ENCODE data around the gene SC5D.

SC5D gene

GRCh38 chr11:121295246-121296029 lies 2.9 kb downstream of the SC5D start:
- DNase-seq, result no peak

GRCh38 chr11:121297872-121298271 lies 5.3 kb downstream of the SC5D start:
- no peak for DNase-seq

GRCh38 chr11:121298774-121299173 lies 6.2 kb downstream of the SC5D start:
- DNase-seq, result no peak

- DNase-seq, result no peak
Measured at GRCh38 chr11:121299417-121299816, 6.8 kb downstream of the SC5D start.

- DNase-seq, result no peak
Measured at GRCh38 chr11:121300313-121300971, 7.9 kb downstream of the SC5D start.

GRCh38 chr11:121300972-121301699 lies 8.6 kb downstream of the SC5D start:
- no peak for DNase-seq

GRCh38 chr11:121304759-121305158 lies 12.2 kb downstream of the SC5D start:
- no peak for DNase-seq

- DNase-seq, result no peak
Measured at GRCh38 chr11:121308816-121309215, 16.2 kb downstream of the SC5D start.

- DNase-seq, result no peak
Measured at GRCh38 chr11:121309688-121310087, 17.1 kb downstream of the SC5D start.

- DNase-seq, result no peak
Measured at GRCh38 chr11:121310908-121311307, 18.3 kb downstream of the SC5D start.

GRCh38 chr11:121311373-121311772 lies 18.8 kb downstream of the SC5D start:
- DNase-seq, result no peak

GRCh38 chr11:121312483-121312882 lies 19.9 kb downstream of the SC5D start:
- no peak for DNase-seq

GRCh38 chr11:121318848-121319834 lies 26.6 kb downstream of the SC5D start:
- no peak for DNase-seq

- no peak for DNase-seq
Measured at GRCh38 chr11:121321614-121322243, 29.2 kb downstream of the SC5D start.

GRCh38 chr11:121323046-121323607 lies 30.6 kb downstream of the SC5D start:
- no peak for DNase-seq

- DNase-seq, result no peak
Measured at GRCh38 chr11:121326230-121326629, 33.7 kb downstream of the SC5D start.

GRCh38 chr11:121327553-121327952 lies 35.0 kb downstream of the SC5D start:
- no peak for DNase-seq

GRCh38 chr11:121328176-121328966 lies 35.8 kb downstream of the SC5D start:
- DNase-seq, result peak; percentile 21

GRCh38 chr11:121328967-121329679 lies 36.6 kb downstream of the SC5D start:
- DNase-seq, result no peak

GRCh38 chr11:121329781-121330395 lies 37.3 kb downstream of the SC5D start:
- DNase-seq, result no peak
